ENCODE measurements around the gene PHTF1. TPM values are rescaled to one million over a fixed set of nuclear protein-coding genes. Genes with fewer than 3 reads are reported as not detected.

PHTF1 gene
- total and polyA plus RNA-seq, 2 of the 4 experiments (the other 2 are of a cell fraction), result 9.6 to 13.3 TPM

- no peak overlapping the region for H2BK120ac ChIP-seq (ENCODE audit: low read depth, low read length)
- ATAC-seq (ENCODE audit: low read depth) (no peak), DNase-seq (no peak)
- POLR2A ChIA-PET (ENCODE audit: unreplicated experiment), result no interaction called here
- H4K5ac ChIP-seq (ENCODE audit: low read depth, low read length), result no peak overlapping the region
- no peak overlapping the region for H4K91ac ChIP-seq (ENCODE audit: insufficient read depth, low read depth, low read length)
- no peaks in the 10 kb centered on the region for H3K9me1 ChIP-seq (ENCODE audit: insufficient read depth, low read length)
- H3K4me2 ChIP-seq (ENCODE audit: low read depth, low read length), result no peak overlapping the region
- no peak overlapping the region for H2BK5ac ChIP-seq (ENCODE audit: low read depth, low read length, poor library complexity, severe bottlenecking)
- no peak overlapping the region for H3K4ac ChIP-seq (ENCODE audit: low read depth, low read length)
- WGBS, 2 experiments (ENCODE audit: extremely low coverage in 2 of 2, insufficient read length in 1 of 2), result no CpG with 5 or more reads among the region's 3 CpGs
- no peak overlapping the region for H4K8ac ChIP-seq (ENCODE audit: low read depth in 2 of 2, low read length in 2 of 2)
- CTCF ChIA-PET, result interaction anchor here (0.6 kb wide), 1 partner anchor 582 kb away, joined by 5 read pairs; no protein-coding TSS in a partner anchor
- intact Hi-C loops (cut with micrococcal nuclease) (loop anchor here (5.0 kb wide), 1 partner anchor 45 kb away; no protein-coding TSS in a partner anchor), dilution Hi-C loops (cut with HindIII; ENCODE audit: low sequenced_read_pairs, unreplicated experiment) (no loop called here), in situ Hi-C loops (cut with MboI; ENCODE audit: low sequenced_read_pairs) (loop anchor here (10.0 kb wide), 1 partner anchor 273 kb away; no protein-coding TSS in a partner anchor)
- no peak overlapping the region for H3K9ac ChIP-seq (ENCODE audit: low read depth, low read length)
- no peak overlapping the region for H3K18ac ChIP-seq (ENCODE audit: low read depth, low read length)
- H2AK9ac ChIP-seq (replicated peaks; ENCODE audit: low read depth, low read length, poor library complexity), result no peak overlapping the region
- H3K27me3 ChIP-seq (ENCODE audit: control insufficient read depth, insufficient read depth, low read length), result no peaks in the 10 kb centered on the region
- BruUV-seq (replicated peaks), result no TSS peak
- H3K36me3 ChIP-seq (ENCODE audit: control insufficient read depth, insufficient read depth, low read length), result peaks cover 2% of the 10 kb centered on the region; the same call in 1 of the 2 replicates
- no peak overlapping the region for H2AFZ ChIP-seq (replicated peaks; ENCODE audit: low read length, poor library complexity)
- no peak overlapping the region for H2AK5ac ChIP-seq (ENCODE audit: low read depth, low read length)
- no peak overlapping the region for H3K27ac ChIP-seq (ENCODE audit: insufficient read depth, low read length)
- no peak overlapping the region for H2BK15ac ChIP-seq (ENCODE audit: low read depth, low read length)
- no peak overlapping the region for H2BK20ac ChIP-seq (ENCODE audit: low read depth, low read length)
- H3K4me3 ChIP-seq (ENCODE audit: insufficient read depth, low read depth, low read length), result no peak overlapping the region
- H3K4me1 ChIP-seq (ENCODE audit: control insufficient read depth, insufficient read depth, low read length), result no peaks in the 10 kb centered on the region
- TF ChIP-seq ELK1 (IDR thresholded peaks at IDR 0.05; ENCODE audit: borderline replicate concordance, low read depth, low read length), result no peak
- TF ChIP-seq RFX5 (IDR thresholded peaks at IDR 0.05; ENCODE audit: low read depth, low read length), result no peak
- no peak for TF ChIP-seq FOS (IDR thresholded peaks at IDR 0.05; ENCODE audit: low read depth, low read length)
- TF ChIP-seq SMC3 (IDR thresholded peaks at IDR 0.05; ENCODE audit: low read depth, low read length), result no peak
- no peak for TF ChIP-seq CHD1 (IDR thresholded peaks at IDR 0.05; ENCODE audit: low read depth, low read length)
- TF ChIP-seq USF2 (IDR thresholded peaks at IDR 0.05; ENCODE audit: low read depth, low read length), result no peak
- TF ChIP-seq BHLHE40 (IDR thresholded peaks at IDR 0.05; ENCODE audit: low read depth, low read length), result no peak
- no peak for TF ChIP-seq CTCF (conservative IDR thresholded peaks at IDR 0.05; ENCODE audit: low read depth, low read length)
- TF ChIP-seq CEBPB (IDR thresholded peaks at IDR 0.05; ENCODE audit: low read depth, low read length), result no peak
- TF ChIP-seq MXI1 (IDR thresholded peaks at IDR 0.05; ENCODE audit: borderline replicate concordance, low read depth, low read length), result no peak
- TF ChIP-seq RAD21 (IDR thresholded peaks at IDR 0.05; ENCODE audit: low read length), result no peak
- no peak for TF ChIP-seq NFE2L2 (IDR thresholded peaks at IDR 0.05; ENCODE audit: low read depth, low read length)
- TF ChIP-seq RCOR1 (IDR thresholded peaks at IDR 0.05; ENCODE audit: insufficient replicate concordance, low read length), result no peak
- no peak for TF ChIP-seq POLR2A (IDR thresholded peaks at IDR 0.05; ENCODE audit: low read depth, low read length)
- TF ChIP-seq MAZ (IDR thresholded peaks at IDR 0.05; ENCODE audit: borderline replicate concordance, low read depth, low read length), result no peak
- TF ChIP-seq MAFK (IDR thresholded peaks at IDR 0.05; ENCODE audit: low read depth, low read length), result no peak
- H3K56ac ChIP-seq (ENCODE audit: extremely low read depth, insufficient read depth, low read length), result no peak overlapping the region
- H3K9me3 ChIP-seq (ENCODE audit: control insufficient read depth, insufficient read depth, low read length), result no peaks in the 10 kb centered on the region
- H3K14ac ChIP-seq (replicated peaks; ENCODE audit: low read depth, low read length), result no peak overlapping the region
- H3K79me1 ChIP-seq (ENCODE audit: low read depth in 1 of 2, low read length in 2 of 2), result no peaks in the 10 kb centered on the region
- H3K23ac ChIP-seq (ENCODE audit: low read depth, low read length), result no peak overlapping the region
- H4K20me1 ChIP-seq (ENCODE audit: insufficient read depth, low read length), result no peaks in the 10 kb centered on the region
Measured at GRCh38 chr1:113657556-113658063, 101.7 kb downstream of the PHTF1 start.
